Measurements from ENCODE around the gene TTC21A.

- no peak for TF ChIP-seq CTCF (IDR thresholded peaks at IDR 0.05; ENCODE audit: low read depth, low read length)
- 0 out of 2 replicates have a peak, but pooled peaks have one; percentile 4 for TF ChIP-seq MAX (IDR thresholded peaks at IDR 0.05; ENCODE audit: low read depth, low read length)
- TF ChIP-seq POLR2A (IDR thresholded peaks at IDR 0.05; ENCODE audit: extremely low read depth, insufficient read length) = no peak
These were observed 40.4 kb downstream of the TTC21A start for GRCh38 chr3:39147711-39148434.
